Measurements from ENCODE around the gene HDGFL2.

The HDGFL2 gene

DNA sequence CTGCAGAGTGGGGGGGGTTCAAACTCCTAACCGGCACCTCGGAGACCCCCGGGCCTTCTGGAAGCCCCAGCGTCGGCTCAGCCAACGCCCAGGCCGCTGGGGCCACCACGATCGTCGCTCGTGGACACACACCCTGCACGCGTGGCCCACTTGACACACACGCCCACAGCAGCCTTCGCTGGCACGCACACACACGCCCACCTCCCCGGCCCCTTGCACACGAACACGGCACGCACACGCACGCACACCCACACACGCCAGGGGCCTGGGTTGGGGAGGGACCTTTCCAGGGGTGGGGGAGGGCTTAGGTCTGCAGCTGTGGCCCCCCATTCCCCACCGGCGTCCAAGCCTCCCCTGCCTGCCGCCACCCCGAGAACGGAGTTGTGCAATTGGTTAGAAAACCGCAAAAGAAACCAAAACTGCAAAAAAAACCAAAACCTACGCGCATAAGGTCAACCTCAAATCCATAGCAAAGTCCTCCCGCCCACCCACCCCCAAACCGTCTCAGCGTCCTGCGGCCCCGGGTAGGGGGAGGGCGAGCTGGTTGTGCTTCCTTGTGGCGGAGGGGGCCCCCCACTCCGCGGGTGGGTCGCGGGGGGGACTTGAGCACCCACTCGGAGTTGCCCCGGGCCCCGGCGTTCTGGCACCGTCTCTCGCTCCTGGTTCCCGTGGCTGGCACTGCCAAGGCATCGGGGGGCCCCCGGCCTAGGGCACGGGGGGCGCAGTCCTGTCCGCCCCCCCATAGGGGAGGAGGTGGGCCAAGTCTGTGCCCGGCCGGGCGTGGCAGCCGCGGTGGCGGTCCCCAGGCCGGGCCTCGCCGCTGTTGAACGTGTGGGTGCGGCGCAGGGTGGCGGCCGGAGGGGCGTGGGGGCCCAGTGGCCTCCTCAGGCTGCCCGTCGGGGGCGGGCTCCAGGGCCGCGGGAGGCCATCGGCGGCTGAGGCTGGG lies 71.1 kb downstream of the HDGFL2 start:
- no peak overlapping the region for H3K4me3 ChIP-seq (ENCODE audit: low read depth, low read length)
- TF ChIP-seq, protein P1, sequence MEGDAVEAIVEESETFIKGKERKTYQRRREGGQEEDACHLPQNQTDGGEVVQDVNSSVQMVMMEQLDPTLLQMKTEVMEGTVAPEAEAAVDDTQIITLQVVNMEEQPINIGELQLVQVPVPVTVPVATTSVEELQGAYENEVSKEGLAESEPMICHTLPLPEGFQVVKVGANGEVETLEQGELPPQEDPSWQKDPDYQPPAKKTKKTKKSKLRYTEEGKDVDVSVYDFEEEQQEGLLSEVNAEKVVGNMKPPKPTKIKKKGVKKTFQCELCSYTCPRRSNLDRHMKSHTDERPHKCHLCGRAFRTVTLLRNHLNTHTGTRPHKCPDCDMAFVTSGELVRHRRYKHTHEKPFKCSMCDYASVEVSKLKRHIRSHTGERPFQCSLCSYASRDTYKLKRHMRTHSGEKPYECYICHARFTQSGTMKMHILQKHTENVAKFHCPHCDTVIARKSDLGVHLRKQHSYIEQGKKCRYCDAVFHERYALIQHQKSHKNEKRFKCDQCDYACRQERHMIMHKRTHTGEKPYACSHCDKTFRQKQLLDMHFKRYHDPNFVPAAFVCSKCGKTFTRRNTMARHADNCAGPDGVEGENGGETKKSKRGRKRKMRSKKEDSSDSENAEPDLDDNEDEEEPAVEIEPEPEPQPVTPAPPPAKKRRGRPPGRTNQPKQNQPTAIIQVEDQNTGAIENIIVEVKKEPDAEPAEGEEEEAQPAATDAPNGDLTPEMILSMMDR (IDR thresholded peaks at IDR 0.05; ENCODE audit: low read depth, low read length, missing control alignments): no peak
- no peak for DNase-seq (ENCODE audit: low read depth)

DNA sequence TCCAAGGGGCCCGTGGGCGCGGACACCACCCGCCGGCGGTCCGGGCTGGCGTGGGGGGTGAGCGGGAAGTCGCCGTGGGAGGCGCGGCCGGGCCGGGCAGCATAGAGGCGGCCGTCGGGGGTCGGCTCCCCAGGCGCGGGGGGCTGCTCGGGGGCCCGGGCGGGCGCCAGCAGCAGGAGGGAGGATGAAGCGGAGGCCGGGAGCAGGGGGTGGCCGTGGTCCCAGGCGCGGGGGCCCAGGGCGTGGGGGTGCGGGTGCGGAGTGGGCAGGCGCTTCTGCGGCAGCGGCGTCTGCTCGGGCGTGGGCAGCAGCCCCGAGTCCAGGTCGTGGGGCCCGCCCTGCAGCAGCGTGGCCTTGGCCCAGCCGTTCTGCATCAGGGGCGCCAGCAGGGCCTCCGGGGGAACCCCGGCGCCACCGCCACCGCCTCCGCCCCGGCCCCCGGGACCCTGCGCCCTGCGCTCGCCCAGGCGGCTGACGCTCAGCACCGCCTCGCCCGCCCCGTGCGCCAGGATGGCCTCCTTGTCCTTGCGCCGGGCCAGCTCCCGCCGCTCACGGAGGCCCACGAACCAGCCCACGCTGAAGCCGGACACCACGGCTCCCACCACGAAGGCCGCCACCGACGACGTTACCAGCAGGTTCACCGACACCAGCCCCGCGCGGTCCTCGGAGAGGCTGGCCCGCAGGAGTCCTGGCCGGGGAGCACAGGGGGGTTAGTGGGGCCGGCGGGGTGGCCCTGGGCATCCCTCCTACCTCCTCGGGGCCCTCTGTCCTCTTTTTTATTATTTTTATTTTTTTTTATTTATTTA lies 71.9 kb downstream of the HDGFL2 start:
- DNase-seq (ENCODE audit: low read depth): no peak
- no peak overlapping the region for H3K4me3 ChIP-seq (ENCODE audit: low read depth, low read length)
- TF ChIP-seq, protein P1 (IDR thresholded peaks at IDR 0.05; ENCODE audit: low read depth, low read length, missing control alignments): no peak

DNA sequence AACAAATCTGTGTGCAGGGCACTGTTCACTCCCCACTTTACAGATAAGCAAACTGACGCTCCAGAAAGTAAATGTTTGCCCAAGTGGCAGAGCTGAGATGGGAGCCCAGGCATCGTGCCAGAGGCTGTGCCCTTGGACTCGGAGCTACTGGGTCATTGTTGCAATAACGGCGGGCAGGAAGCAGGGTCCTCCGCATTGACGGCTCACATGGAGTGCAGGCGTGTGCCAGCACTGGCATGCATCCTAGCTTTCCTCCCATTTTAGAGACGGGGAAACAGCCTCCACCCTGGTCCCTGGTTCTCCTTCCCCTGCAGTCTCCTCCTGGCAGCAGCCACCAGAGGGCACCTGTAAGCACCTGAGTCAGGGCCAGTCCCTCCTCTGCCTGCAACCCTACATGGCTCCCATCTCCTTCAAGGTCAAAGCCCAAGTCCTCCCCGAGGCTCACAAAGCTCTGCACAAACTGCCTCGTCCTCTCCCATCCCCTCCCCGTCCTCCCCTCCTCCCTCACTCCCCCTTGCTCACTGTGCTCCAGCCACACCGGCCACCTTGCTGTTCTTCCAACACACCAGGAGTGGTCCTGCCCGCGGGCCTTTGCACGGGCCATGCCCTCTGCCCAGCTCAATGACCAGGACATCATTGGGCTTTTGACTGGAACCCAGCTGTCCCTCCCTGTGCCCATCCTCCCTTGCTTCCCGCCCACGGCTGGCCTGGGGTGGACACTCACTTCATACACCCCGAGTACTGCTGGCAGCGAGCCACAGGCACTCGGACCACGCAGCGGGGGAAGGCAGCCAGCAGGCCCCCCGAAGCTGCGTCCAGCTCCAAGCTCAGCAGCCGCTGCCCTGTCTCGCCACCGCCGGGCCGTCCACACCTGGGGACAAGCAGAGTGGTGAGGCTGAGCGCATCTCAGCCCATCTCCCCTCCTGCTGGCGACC lies 75.5 kb downstream of the HDGFL2 start:
- TF ChIP-seq, protein P1 (IDR thresholded peaks at IDR 0.05; ENCODE audit: low read depth, low read length, missing control alignments): peak; percentile 66
- no peak overlapping the region for H3K4me3 ChIP-seq (ENCODE audit: low read depth, low read length)
- no peak for DNase-seq (ENCODE audit: low read depth)

DNA sequence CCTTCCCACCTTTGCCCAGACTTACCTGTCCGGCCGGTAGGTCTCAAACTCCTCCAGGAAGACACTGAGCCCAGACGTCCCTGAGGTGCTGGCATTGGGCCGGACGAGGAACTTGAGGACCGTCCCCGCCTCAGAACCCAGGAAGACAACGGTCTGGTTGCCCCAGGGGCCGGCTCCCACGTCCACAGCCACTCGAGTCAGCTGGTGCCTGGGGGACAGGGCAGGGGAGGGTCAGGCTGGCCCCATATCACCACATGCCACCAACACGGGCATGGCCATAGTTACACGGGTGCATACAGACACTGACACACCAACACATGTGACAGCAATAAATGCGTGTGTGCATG lies 76.1 kb downstream of the HDGFL2 start:
- DNase-seq (ENCODE audit: low read depth): no peak
- no peak overlapping the region for H3K4me3 ChIP-seq (ENCODE audit: low read depth, low read length)
- TF ChIP-seq, protein P1 (IDR thresholded peaks at IDR 0.05; ENCODE audit: low read depth, low read length, missing control alignments): no peak

DNA sequence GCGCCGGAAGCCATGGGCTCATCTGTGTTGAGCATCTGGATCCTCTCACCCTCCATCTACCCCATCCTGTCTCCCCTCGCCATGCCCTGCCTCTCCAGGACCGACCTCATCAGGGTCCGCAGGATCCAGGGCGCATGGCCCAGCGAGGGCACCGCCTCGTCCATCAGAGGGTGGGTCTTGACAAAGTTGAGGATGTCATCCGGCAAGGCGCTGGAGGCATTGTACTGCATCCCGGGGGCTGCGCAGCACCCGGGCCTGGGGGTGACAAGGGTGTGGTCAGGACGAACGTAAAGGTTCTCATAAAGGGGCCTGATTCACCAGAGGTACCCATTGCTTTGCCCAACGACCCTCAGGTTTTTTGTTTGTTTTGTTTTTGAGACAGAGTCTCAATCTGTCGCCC lies 77.9 kb downstream of the HDGFL2 start:
- TF ChIP-seq, protein P1 (IDR thresholded peaks at IDR 0.05; ENCODE audit: low read depth, low read length, missing control alignments): no peak
- H3K4me3 ChIP-seq (ENCODE audit: low read depth, low read length): no peak overlapping the region
- no peak for DNase-seq (ENCODE audit: low read depth)

DNA sequence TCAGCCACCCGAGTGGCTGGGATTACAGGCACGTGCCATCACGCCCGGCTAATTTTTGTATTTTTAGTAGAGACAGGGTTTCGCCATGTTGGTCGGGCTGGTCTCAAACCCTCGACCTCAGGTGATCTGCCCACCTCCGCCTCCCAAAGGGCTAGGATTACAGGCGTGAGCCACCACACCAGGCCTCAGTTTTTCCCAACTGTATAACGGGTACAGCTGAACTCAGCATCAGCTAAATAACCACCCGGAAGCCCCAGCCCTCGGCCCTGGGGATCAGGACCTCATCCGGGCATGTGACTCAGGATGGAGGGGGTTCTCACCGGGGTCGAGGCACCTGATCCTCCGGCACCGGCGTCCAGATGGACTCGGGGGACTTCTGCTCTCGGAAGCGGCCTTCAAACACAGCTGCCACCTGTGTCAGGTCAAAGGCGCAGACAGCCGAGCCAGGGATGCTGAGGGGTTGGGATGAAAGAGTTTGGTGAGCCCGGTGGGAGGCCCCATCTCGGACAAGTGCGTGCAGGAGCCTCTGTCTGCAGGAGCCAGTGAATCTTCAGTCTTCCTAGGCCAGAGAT lies 78.5 kb downstream of the HDGFL2 start:
- TF ChIP-seq, protein P1 (IDR thresholded peaks at IDR 0.05; ENCODE audit: low read depth, low read length, missing control alignments): no peak
- no peak for DNase-seq (ENCODE audit: low read depth)

More for the DNA sequence above, 78.5 kb downstream of the HDGFL2 start:
- H3K4me3 ChIP-seq (ENCODE audit: low read depth, low read length): no peak overlapping the region

All from GM12864 (cell line).